GM19452 (cell line): Measurements from ENCODE around the gene ILRUN.
"Not testable (repeated sequence)": the region's sequence is repeated elsewhere in the genome, so short reads cannot be mapped to it uniquely, and the experiment has no call there.

Experiments
- ATAC-seq: cut with Tn5 transposase; IDR thresholded peaks from one replicate; pipeline ENCODE4 v1.9.1; 2021; ENCODE audit not compliant: unreplicated experiment

The ILRUN gene

GRCh38 chr6:34697904-34698559 is 1.5 kb upstream of the ILRUN start:
- ATAC-seq, result no peak

DNA sequence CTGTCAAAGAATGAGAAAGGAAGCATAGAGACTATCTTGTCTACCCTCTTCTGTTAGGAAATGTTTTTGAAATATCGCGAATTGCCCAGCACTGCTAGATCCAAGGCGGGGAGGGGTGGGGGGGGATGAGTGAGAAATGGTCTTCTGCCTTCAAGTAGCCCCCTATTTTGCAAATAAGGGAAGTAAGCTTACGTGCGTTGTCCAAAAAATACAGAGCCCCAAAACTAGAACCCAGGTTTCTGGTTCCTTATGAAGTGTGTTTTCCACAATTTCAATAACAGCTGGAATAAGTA is 923 bp upstream of the ILRUN start:
- ATAC-seq, result no peak

- peak; percentile 34 for ATAC-seq
Measured at GRCh38 chr6:34696189-34696738, 303 bp downstream of the ILRUN start.

DNA sequence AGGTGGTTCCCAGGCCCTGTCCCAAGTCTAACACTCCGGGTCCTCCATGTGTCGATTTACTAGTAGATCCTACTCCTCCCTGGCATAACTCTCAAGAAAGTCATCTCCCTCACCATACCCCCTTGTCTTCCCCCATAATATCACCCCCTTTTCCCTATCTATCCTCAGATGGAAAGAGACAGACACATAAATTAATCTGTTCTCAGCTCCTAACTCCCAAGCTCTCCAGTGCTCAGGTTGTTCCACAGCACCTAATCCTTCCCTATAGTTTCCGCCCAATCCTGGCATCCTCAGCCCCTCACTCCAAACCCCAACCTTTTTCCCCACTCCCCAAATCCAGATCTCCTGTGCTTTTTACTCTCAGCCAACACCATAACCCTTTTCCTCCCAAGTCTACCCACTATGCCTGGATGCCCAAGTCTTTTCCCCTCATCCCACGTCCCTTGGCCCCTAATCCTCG is 808 bp downstream of the ILRUN start:
- no peak for ATAC-seq

DNA sequence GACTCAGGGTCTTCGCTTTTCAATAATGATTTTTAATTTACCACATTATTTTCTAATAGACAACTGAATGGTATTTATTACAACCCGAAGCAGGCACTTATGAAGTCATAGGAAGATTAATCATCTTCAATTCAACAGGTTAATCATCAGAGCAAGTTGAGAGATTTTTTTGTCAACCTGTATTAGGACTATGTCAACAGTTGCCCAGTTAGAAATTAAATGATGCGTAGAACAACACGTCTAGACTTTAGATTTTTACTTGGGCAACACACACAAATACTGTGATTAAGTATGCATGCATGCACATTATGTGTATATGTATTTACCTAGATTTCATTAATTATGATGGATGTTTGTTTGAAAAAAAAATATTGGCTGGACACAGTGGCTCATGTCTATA is 4.3 kb downstream of the ILRUN start:
- ATAC-seq, result no peak

- ATAC-seq, result no peak
Measured at GRCh38 chr6:34689742-34690141, 6.8 kb downstream of the ILRUN start.

- ATAC-seq, result no peak
Measured at GRCh38 chr6:34688956-34689355, 7.6 kb downstream of the ILRUN start.

DNA sequence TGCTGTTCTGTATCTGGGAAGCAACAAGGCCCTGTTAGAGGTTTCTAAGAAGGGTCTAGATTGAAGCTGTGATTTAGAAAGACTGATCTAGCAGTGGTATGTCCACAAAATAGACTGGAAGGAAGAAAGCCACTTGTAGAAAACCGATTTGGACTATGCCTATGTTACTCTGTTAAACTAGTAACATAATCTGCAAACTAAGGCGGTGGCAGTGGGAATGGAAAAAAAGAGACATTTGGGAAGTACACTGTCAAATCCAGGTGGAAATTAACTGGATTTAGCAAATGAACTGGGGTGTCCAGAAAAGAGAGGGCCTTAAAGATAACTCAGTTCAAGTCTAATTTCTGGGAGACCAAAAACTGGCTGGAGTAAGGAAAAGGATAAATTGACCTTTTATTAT is 11.6 kb downstream of the ILRUN start:
- no peak for ATAC-seq

DNA sequence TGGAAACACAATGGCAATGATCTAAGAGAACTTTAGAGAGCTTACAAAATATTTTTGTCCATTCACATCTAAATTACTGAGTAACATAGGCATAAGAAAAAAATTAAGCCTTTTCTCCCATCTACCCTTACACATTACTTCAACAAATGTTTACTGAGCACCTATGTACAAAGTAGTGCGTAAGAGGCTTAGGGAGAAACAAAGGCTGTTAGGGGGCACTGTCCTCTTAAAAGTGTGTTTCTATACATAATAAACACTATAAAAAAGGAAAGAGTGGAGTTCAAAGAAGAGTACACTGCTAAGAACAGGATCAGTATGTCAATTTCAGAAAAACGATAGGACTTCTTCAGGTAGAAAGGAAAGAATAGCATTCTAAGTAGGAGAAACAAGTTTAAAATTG is 12.2 kb downstream of the ILRUN start:
- ATAC-seq, result no peak

DNA sequence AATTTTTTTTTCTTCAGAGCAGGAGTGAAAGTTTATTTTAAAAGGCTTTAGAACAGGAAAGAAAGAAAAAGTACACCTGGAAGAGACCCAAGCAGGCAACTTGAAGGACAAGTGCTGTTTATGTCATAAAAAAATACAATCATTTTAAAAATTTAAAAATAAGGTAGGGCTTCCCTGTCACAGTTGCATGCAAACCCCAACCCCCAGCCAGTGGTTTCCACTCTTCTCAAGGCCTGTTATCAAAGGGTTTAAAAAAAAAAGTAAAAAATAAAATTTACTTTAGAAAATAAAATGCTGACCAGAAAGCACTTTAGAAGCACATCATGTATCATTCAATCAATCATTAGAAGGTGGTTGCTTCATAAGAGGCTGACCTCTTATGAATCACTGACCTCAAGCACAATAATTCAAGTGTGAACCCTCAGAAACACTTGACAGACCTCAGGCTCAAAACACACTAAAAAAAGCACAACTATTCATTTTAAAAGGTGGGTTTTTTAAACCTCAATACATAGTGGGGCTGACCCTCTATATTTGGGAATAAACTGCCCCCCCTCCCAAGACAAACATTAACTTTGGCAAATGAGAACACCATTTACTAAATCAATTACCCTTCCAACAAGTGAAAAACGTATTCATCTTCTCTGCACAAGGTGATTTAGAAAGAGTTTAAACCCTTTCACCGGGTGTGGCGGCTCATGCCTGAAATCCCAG is 15.6 kb downstream of the ILRUN start:
- peak; percentile 63 for ATAC-seq

- not testable (repeated sequence) for ATAC-seq
Measured at GRCh38 chr6:34680313-34680712, 16.3 kb downstream of the ILRUN start.

- ATAC-seq, result no peak
Measured at GRCh38 chr6:34679552-34680253, 16.9 kb downstream of the ILRUN start.

DNA sequence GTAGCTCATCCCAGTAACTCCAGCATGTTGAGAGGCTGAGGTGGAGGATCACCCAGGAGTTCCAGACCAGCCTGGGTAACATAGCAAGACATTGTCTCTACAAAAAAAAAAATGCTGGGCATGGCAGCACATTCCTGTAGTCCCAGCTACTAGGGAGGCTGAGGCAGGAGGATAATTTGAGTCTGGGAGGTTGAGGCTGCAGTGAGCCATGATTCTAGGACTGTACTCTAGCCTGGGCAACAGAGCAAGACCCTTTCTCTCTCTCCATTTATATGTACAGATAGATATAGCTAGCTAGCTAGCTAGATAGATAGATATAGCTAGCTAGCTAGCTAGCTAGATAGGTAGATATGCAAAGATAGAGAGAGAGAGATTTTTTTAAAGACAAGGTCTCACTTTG is 20.4 kb downstream of the ILRUN start:
- ATAC-seq, result no peak

DNA sequence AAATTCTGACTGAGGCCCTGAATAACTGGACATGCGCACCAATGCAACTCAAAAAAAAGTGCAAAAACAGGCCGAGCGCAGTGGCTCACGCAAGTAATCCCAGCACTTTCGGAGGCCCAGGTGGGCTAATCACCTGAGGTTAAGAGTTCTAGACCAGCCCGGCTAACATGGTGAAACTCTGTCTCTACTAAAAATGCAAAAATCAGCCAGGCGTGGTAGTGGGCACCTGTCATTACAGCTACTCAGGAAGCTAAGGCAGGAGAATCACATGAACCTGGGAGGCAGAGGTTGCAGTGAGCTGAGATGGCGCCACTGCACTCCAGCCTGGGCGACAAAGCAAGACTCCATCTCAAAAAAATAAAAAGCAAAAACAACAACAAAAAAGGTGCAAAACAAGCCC is 21.6 kb downstream of the ILRUN start:
- not testable (repeated sequence) for ATAC-seq

DNA sequence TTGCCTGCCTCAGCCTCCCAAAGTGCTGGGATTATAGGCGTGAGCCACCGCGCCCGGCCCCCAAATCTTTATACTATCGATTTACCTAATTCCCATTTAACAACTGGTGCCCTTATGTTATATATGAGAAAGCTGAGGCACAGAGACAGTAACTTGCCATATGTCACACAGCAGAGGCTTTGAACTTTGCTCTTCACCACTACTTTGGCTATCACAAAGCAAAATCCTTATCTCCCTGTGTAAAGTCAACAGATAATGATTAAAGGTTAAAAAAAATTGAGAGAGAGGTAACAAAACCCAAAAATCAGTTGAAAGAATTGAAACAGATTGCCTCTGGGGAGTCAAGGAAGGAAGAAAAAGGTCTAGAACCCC is 22.3 kb downstream of the ILRUN start:
- ATAC-seq, result no peak

DNA sequence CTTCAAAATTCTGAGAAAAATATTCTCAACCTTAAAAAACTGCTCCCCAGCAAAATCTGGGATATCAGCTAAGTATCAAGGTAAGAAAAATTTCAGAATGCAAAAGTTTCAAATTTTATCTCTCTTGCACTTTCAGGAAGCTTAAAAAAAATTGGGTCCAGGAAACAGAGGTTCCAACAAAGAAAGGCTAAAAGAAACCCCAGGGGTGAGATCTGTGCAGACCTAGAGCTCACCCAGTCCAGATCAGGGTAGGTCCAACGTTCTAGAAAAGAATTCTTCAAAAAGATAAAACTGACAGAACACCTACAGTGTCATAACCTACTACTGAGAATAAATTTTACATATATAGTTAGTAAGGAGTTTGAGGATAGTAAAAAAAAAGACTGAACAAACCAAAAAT is 23.5 kb downstream of the ILRUN start:
- no peak for ATAC-seq

DNA sequence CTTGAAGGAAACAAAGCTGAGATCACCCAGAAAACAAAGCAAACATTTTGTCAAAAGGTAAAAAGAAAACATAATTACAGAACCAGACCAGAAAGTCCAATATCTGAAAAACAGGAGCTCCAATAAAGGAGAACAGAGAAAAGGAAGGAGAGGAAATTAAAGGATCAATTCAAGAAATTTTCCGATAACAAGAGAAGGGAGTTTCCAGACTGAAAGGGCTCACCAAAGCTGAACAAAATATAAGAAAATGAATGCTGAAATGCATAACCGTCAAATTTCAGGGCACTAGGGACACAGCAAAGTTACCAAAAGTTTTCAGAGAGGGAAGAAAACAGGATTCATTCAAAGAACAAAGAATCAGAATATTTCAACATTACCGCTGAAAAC is 23.9 kb downstream of the ILRUN start:
- no peak for ATAC-seq

DNA sequence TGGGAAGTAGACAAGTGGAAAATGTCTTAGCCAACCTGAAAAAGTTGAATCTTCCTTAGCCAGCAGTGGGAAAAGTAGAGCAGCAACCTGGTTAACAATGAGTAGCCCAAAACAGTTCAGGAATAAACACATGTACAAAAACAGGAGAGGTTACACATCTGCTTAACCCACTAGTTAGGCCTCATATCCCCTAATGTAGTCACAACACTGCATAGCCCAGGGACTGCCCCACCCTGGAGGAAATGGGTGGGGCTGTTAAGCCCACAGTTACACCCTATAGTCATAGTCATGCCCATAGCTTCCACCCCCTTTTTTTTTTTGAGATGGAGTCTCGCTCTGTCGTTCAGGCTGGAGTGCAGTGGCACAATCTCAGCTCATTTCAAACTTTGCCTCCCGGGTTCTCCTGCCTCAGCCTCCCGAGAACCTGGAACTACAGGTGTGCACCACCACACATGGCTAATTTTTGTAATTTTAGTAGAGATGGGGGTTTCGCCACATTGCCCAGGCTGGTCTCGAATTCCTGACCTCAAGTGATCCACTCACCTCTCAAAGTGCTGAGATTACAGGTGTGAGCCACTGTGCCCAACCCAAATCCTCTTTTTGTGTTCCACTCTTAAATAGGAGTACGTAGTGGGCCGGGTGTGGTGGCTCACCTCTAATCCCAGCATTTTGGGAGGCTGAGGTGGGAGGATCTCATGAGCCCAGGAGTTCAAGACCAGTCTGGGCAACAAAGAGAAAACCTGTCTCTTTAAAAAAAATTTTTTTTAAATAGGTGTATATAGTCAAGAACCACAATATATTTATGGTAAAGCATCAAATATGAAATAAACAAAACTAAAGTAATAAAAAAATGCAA is 24.5 kb downstream of the ILRUN start:
- peak; percentile 76 for ATAC-seq

GRCh38 chr6:34671367-34671766 is 25.2 kb downstream of the ILRUN start:
- no peak for ATAC-seq

- not testable (repeated sequence) for ATAC-seq
Measured at GRCh38 chr6:34668799-34669198, 27.8 kb downstream of the ILRUN start.
